Fibroblast of lung (primary cell): ENCODE measurements around the gene FARP1.

Experiments
- EZH2 ChIP-seq: IDR thresholded peaks from 2 replicates; pipeline ENCODE4 v1.5.1; 2012; ENCODE audit warnings: low read length, control low read depth, mild to moderate bottlenecking; ENCODE audit errors: missing control alignments
- TF ChIP-seq, protein P1 (sequence below), 2 donors: IDR thresholded peaks in 1 of 2; conservative IDR thresholded peaks in 1 of 2; 1 replicate in 1 of 2; 2 replicates in 1 of 2; pipeline ENCODE4 v1.5.1; 2011 to 2012; ENCODE audit warnings: low read length in 2 of 2, control low read depth in 1 of 2, inconsistent platforms in 1 of 2, low read depth in 1 of 2, mild to moderate bottlenecking in 1 of 2

DNA sequence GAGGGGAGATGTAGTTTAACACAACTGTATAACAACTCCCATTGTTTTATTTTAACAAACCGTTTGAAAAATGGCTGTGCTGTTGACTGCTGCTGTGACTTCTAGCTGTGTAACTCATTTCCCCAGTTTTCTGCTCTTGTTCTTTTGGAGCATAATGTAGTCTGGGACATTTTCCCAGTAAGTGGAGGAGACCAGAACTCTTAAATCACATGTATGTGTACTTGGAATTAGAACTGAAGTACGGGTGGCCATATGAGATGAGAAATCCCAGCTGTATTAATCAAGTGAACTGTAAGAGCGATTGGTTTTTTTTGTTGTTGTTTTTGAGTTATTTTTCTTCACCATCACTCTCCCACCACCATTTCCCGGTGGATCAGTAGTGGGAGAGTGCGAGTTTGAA lies 83.6 kb downstream of the FARP1 start:
- TF ChIP-seq, protein P1, sequence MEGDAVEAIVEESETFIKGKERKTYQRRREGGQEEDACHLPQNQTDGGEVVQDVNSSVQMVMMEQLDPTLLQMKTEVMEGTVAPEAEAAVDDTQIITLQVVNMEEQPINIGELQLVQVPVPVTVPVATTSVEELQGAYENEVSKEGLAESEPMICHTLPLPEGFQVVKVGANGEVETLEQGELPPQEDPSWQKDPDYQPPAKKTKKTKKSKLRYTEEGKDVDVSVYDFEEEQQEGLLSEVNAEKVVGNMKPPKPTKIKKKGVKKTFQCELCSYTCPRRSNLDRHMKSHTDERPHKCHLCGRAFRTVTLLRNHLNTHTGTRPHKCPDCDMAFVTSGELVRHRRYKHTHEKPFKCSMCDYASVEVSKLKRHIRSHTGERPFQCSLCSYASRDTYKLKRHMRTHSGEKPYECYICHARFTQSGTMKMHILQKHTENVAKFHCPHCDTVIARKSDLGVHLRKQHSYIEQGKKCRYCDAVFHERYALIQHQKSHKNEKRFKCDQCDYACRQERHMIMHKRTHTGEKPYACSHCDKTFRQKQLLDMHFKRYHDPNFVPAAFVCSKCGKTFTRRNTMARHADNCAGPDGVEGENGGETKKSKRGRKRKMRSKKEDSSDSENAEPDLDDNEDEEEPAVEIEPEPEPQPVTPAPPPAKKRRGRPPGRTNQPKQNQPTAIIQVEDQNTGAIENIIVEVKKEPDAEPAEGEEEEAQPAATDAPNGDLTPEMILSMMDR (conservative IDR thresholded peaks at IDR 0.05 in 1 of 2, IDR thresholded peaks at IDR 0.05 in 1 of 2; ENCODE audit: low read depth in 1 of 2, low read length in 2 of 2), result no peak
- TF ChIP-seq EZH2, result no peak
